ENCODE data around the gene PROK1.
A peak's percentile ranks its signal among the peaks of the same experiment; 100 is the strongest.
"Not testable (repeated sequence)": the region's sequence is repeated elsewhere in the genome, so short reads cannot be mapped to it uniquely, and the experiment has no call there.

PROK1 gene, protein sequence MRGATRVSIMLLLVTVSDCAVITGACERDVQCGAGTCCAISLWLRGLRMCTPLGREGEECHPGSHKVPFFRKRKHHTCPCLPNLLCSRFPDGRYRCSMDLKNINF

DNA sequence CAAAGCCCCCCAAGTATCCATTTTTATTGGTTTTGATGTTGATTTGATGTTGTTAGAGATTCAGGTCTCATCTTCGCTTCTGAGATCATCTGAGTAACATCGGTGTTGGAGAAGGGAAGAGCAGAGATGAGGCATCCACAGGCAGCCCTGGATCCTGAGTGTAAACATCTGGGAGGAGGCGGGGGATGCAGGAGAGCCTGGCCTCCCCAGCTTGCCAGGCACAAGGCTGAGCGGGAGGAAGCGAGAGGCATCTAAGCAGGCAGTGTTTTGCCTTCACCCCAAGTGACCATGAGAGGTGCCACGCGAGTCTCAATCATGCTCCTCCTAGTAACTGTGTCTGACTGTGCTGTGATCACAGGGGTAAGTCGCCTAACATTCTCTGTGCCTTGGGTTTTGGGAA, at the start of gene PROK1:
PROK1 (plus strand) TSS at position 221 of the 400 bp plus-strand sequence; CDS start at position 289, 68 bp downstream.
- no peak for DNase-seq

DNA sequence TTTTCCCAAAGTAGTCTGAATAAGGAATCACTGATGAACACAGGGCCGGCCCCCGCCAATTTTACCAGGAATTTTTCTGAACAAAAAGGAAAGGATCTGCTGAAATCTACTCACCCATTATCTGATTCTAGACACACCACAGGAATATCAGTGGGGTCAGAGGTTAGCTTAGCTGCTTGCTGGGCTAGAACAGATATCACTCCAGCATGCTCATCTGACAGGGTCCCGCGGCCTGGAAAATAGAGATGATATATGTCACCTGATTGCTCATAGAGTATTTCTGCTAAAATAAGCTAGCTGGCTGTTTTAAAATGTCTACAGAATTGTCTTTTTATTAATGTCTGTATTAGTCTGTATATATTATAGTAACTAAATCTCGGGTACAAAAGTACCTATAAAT, 47.1 kb upstream of the PROK1 start:
- DNase-seq = no peak

DNA sequence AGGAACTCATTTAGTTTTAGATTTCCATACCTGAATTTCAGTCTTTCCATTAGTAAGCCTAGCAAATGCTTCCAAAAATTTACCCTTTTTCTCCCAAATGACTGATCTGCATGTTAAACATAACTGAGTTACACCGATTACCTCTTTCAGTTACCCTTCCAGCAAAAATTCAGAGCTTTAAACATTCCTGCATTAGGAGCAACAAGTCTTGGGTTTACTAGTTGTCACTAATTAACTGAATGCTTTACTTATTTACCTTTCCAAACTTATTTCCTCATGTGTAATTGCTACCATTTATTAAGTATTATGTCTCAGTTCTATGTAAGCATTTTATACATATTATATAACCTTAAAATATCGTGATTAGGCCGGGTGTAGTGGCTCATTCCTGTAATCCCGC, 46.5 kb upstream of the PROK1 start:
- no peak for DNase-seq

DNA sequence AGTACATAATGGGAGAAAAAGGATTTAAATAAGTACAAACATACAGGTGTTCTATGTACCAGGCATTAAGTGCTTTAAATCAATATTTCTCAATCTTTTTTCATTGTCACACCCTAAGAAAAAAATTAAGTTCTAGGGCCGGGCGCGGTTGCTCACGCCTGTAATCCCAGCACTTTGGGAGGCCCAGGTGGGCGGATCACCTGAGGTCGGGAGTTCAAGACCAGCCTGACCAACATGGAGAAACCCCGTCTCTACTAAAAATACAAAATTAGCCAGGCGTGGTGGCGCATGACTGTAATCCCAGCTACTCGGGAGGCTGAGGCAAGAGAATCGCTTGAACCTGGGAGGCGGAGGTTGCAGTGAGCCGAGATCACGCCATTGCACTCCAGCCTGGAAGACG, 44.5 kb upstream of the PROK1 start:
- not testable (repeated sequence) for DNase-seq

DNA sequence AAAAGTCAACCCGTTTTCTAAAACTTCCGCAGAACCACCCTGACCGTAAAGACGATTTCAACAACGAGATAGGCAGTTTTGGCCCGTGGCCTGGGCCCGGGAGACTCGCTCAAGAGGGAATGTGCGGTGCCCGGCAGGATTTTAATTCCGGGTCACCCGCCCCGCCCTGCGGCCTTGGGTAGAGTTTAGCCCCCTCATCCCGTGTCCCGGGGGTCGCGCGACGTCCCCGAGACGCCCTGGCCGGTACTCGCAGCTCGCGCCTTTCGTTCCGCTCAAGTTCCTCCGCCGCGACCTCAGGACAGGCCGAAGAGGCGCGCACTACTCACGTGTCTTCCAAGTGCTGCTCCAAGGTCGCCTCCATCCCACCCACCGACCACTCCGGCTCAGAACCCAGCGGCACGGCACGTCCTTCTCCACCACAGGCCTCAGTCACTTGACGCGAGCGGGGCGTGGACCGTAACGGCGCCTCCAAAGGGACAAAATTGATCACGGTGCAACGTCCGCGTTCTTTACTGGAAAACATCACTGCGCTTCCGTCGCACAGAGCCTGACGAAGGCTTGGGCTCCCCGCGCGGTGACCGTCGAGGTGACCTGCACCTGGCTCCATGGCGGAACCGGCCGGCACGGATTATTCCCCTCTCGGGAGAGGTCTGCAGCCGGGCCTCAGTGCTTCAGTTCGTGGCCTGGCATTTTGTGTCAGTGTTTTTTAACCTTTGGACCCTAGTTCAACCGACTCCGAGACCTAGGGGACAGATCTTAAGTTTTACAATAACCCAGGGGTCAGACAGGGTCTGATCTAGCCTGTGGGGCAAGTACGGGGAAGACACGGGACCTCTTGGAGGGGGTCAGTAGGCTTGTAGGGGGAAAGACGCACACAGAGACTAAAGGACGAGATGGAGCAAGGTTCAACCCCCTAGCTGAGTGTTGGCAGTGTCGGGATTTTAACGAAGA, 43.4 kb upstream of the PROK1 start, which contains the start of gene LAMTOR5:
LAMTOR5 (minus strand) TSS at position 435 of the 951 bp plus-strand sequence; CDS start at position 361, 74 bp downstream.
- DNase-seq = peak; percentile 89

GRCh38 chr1:110408488-110408887, 42.5 kb upstream of the PROK1 start:
- DNase-seq = no peak

DNA sequence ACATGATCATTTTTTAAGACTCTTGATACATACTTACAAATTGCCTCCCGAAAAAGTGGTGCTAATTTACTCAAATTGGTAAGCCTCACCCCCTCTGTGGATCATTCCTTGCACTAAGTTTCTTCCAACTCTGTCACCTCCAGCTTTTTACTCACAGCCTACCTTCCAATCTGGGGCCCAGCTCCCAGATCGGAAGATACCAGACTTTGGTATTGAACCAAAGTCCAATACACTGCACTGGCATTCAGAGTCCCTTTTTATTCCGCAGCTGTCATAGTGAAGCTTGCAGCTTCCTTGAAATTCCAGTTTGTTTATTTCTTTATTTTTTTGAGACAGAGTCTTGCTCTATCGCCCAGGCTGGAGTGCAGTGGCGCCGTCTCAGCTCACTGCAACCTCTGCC, 41.6 kb upstream of the PROK1 start:
- no peak for DNase-seq

DNA sequence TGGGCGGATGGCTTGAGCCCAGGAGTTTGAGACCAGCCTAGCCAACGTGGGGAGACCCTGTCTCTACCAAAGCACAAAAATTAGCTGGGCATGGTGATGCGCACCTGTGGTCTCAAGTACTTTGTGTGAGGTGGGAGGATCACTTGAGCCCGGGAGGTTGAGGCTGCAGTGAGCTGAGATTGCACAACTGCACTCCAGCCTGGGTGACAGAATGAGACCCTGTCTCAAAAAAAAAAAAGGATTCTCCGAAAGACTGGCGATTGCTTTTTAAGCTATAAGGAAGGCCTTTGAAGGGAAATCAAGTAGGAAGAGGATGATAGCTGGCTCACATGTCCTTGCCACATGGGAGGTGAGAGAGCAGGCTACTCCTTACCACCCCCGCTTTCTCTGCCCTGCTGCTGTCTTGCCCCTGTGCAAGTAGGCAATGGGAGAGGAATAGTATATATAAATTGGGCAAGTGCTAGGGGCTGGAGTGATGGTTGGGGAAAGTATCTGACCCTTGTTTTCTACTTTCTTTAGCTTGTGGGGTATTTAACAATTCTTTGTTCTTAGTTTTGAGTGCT, 39.7 kb upstream of the PROK1 start:
- DNase-seq = no peak

- DNase-seq = peak; percentile 49
Measured at GRCh38 chr1:110412576-110412975, 38.4 kb upstream of the PROK1 start.

- DNase-seq = not testable (repeated sequence)
Measured at GRCh38 chr1:110413045-110413444, 37.9 kb upstream of the PROK1 start.

DNA sequence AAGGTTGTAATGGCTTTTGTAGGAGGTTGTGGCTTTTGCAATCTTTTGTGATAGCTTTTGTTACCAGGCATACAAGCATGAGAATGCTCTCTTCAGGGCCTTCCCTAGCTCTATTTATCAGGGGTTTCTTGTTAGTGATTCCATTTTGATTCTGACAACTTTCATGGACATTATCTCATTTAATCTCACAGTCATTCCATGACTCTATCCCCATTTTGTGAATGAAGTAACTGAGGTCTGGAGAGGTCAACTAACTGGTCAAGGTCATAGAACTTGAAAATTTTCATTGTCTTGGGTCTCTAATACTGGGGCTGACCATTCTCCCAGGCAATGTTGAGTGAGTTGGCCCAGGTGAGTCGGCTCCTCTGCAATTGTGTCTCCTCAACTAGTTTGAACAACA, 32.2 kb upstream of the PROK1 start:
- DNase-seq = no peak

DNA sequence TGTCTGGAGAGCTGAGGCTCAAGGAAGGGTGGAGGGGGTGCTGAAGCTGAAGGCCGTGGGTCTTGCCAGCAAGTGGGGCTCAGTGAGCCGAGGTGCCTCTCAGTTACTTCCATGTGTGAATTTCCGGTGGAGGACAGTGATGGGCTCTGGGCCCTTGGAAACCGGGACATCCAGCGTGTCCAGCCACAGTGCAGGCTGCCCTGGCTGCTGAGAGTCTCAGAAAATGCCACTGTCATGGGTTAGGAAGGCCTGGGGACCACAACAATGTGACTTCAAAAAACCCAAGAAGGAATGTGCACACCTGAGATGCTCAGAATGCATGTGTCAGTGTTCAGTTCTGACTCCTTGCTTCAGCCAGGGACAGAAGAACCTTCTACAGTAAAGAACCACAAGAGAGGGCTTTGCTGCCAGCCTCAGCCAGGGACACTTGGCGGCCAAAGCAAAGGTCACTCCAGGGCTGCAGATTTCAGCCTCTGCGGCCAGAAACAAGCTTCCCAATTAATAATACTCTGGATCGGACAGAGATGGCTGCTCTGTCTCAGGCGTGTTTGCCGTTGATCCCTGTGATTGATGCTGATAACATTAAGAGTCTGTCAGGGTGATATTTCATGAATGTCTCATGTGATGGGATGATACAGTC, 30.8 kb upstream of the PROK1 start:
- no peak for DNase-seq

- no peak for DNase-seq
Measured at GRCh38 chr1:110420874-110421793, 29.8 kb upstream of the PROK1 start.

DNA sequence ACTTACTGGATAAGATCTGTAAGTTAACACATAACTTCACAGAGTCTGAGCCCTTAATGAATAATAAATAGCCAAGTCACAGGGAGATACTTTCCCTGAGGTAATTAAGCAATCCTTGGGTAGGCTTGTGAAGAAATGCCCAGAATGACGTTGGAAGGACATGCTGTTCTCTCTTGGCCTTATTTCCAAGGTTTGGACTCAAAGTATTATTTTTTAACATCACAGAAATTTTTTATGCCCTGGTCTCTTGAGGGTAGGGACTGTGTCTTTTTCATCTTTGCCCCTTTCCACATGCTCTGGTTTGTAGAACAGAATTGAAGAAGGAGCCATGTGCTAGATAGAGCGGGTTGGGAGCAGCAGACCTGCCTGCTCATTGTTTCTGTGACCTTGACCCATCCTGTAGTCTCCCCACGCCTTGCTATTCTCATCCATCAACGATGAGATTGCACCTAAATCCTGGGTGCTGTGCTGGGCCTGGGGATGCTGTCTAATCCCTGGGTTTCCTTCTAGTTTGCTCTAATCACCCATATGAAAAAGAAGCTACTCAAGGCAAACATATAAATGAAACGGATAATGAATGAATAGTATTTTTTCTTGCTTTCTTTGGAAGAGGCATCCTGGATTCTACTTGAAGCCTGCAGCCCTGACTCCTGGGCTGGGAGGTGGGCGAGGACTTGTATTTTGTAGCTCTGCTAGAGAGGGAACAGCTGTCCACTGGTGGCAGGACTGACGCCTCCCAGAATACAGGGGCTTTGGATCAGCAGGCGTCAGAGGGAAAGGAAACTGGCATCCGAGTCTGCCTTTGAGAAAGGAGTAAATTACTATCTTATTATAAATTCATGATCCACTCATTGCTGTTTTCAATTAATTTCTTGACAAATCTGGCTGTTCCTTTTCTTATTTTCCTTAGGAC, 26.0 kb upstream of the PROK1 start:
- DNase-seq = no peak

GRCh38 chr1:110425612-110426152, 25.3 kb upstream of the PROK1 start:
- no peak for DNase-seq

GRCh38 chr1:110426854-110427253, 24.1 kb upstream of the PROK1 start:
- DNase-seq = no peak

DNA sequence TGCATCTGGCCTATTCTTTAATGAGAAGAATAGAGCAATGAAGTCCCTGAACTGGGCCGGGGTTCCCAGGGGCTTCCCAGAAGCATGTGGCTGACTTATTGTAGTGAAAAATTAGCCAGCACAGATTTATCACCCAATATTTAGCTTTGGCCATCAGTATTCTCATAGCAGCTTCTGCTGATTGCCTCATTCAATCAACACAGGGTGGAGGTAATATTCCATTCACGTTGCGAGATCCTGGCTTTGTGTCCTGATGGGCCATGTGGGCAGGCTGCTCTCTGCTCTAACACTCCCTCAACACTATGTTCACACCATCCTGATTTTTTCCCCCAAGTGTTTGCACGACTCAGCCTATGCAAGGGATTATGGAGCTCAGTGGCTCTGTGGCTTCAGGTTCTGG, 22.0 kb upstream of the PROK1 start:
- no peak for DNase-seq

GRCh38 chr1:110430366-110430765, 20.6 kb upstream of the PROK1 start:
- no peak for DNase-seq

DNA sequence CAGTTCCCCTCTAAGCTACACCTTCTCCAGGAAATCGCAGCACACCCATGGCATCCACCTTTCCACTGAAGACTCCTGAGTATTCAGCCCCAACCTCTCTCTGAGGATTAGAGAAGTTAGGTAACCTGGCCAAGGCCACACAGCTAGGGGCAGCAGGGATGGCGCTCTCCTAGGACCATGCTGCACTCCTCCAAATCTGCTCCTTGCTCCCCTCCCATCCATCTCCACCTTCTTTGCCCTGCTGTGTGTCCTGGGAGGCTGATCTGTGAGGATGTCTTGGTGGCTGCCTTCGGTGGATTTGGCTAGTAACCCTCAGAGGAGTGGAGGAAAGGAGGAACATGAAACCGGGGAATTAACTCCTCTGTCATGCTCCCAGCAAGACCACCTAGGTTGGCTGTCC, 20.0 kb upstream of the PROK1 start:
- no peak for DNase-seq

GRCh38 chr1:110433213-110433612, 17.7 kb upstream of the PROK1 start:
- DNase-seq = no peak

DNA sequence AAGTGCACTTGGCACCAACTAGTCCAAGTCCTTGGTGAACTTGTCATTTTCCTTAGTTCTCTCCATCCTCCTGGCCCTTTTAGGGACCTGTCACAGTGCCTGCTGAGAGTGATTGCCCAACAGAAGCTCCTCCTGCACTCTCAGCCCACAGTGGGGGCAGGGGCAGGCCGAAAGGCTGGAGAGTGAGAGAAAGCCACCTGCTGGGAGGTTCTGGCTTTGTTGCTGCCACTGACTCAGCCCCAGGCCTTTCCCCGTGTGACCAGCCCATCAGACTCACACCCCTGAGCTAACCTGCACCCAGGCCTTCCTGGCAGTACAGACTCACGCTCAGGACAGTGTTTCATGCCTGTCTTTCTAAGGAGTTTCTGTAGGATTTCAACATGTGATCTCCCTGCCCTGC, 17.1 kb upstream of the PROK1 start:
- DNase-seq = no peak
